ENCODE measurements around the gene ITGAD. TPM values are rescaled to one million over a fixed set of nuclear protein-coding genes. Genes with fewer than 3 reads are reported as not detected.

Gene ITGAD
- total and polyA plus RNA-seq, 2 of the 8 experiments (the other 6 are each of a cell fraction or from before 2014, with no cell fraction given) = 0.06 TPM; not detected in 1

DNA sequence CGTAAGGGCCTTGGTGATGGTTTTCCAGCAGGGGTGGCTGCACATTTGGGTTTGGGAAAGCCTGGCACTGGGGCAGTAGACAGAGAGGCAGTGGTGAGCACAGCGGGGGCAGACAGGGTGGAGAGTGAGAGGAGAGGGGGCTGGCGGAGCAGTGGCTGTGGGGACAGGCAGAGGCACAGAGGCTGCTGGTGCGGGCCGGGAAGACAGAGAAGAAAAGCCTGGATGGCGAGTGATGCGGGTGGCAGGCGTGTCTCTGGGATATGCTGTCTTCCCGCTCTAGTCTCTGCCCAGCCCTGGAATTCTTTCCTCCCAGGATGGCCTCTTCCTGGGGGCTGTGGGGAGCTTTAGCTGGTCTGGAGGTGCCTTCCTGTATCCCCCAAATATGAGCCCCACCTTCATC, 16.9 kb downstream of the ITGAD start:
- Histone ChIP-seq H2BK5ac (ENCODE audit: low read depth, low read length) (no peak overlapping the region), H4K20me1 (replicated peaks in 1 of 2; ENCODE audit: control insufficient read depth in 1 of 2, insufficient read depth in 2 of 2, low read length in 2 of 2) (no peaks in the 10 kb centered on the region), H3K27ac (ENCODE audit: low read depth, low read length) (no peak overlapping the region), H2AK5ac (ENCODE audit: low read depth, low read length) (no peak overlapping the region), H3K36me3 (ENCODE audit: control insufficient read depth in 2 of 4, insufficient read depth in 4 of 4, low read length in 3 of 4) (no peaks in the 10 kb centered on the region), H3K4me1 (replicated peaks in 1 of 4; ENCODE audit: control insufficient read depth in 3 of 4, insufficient read depth in 4 of 4, low read length in 3 of 4) (no peaks in the 10 kb centered on the region), H2BK120ac (replicated peaks; ENCODE audit: low read depth, low read length) (no peak overlapping the region), H4K5ac (ENCODE audit: insufficient read length, low read depth, low read length) (no peak overlapping the region), H4K91ac (replicated peaks; ENCODE audit: insufficient read length, low read length) (no peak overlapping the region), H3K4ac (replicated peaks; ENCODE audit: insufficient read length, low read depth, low read length) (no peak overlapping the region), H2BK15ac (ENCODE audit: low read length) (no peak overlapping the region), H2BK12ac (ENCODE audit: low read depth, low read length) (no peak overlapping the region), H3K9ac (replicated peaks in 1 of 4; ENCODE audit: extremely low read depth in 1 of 4, low read depth in 3 of 4, low read length in 3 of 4) (no peak overlapping the region), H3K18ac (ENCODE audit: extremely low read depth, low read length) (no peak overlapping the region), H3K23ac (ENCODE audit: insufficient read length) (no peak overlapping the region), H3K14ac (ENCODE audit: insufficient read length) (no peak overlapping the region), H3K27me3 (replicated peaks in 1 of 4; ENCODE audit: control insufficient read depth in 3 of 4, extremely low read depth in 1 of 4, insufficient read depth in 3 of 4, low read length in 3 of 4) (no peaks in the 10 kb centered on the region), H3K79me1 (ENCODE audit: low read depth, low read length) (no peaks in the 10 kb centered on the region), H3K4me2 (ENCODE audit: insufficient read depth in 1 of 2, low read depth in 2 of 2, low read length in 2 of 2) (no peak overlapping the region), H3K9me3 (ENCODE audit: insufficient read depth in 2 of 2, low read depth in 1 of 2, low read length in 1 of 2) (no peaks in the 10 kb centered on the region), H4K8ac (ENCODE audit: extremely low read depth, insufficient read depth, low read length) (no peak overlapping the region; the same call in 1 of the 2 replicates), H3K23me2 (ENCODE audit: low read depth, low read length) (peaks cover 2% of the 10 kb centered on the region; the same call in 1 of the 2 replicates), H3K4me3 (ENCODE audit: extremely low read depth in 1 of 4, insufficient read depth in 2 of 4, low read depth in 3 of 4, low read length in 4 of 4) (no peak overlapping the region), H3K56ac (replicated peaks; ENCODE audit: insufficient read length, low read depth, low read length) (no peak overlapping the region), H2AFZ (ENCODE audit: low read length) (no peak overlapping the region), H2BK20ac (ENCODE audit: low read length) (no peak overlapping the region), H3K79me2 (ENCODE audit: control insufficient read depth in 1 of 2, insufficient read depth in 2 of 2, low read length in 2 of 2) (no peaks in the 10 kb centered on the region)
- 93% methylated on average over 9 of the region's 9 CpGs; no CpG with 5 or more reads in 1 of the 2 experiments for WGBS, 2 experiments (ENCODE audit: extremely low coverage in 1 of 2, insufficient coverage in 1 of 2, insufficient read length in 1 of 2, insufficient replicate concordance in 2 of 2, low coverage in 1 of 2, low lambda C conversion rate in 2 of 2, missing lambda C conversion rate in 1 of 2)
- TF ChIP-seq GTF2F1 (IDR thresholded peaks at IDR 0.05; ENCODE audit: borderline replicate concordance, low read depth, low read length) (no peak), NRF1 (IDR thresholded peaks at IDR 0.05; ENCODE audit: low read depth, low read length) (no peak), BRCA1 (IDR thresholded peaks at IDR 0.05; ENCODE audit: low read depth, low read length) (no peak), TEAD4 (IDR thresholded peaks at IDR 0.05; ENCODE audit: low read depth, low read length) (no peak), BACH1 (IDR thresholded peaks at IDR 0.05; ENCODE audit: low read length) (no peak), CBX8 (IDR thresholded peaks at IDR 0.05; ENCODE audit: borderline replicate concordance, low read depth, low read length) (no peak), SAP30 (IDR thresholded peaks at IDR 0.05; ENCODE audit: insufficient read depth, insufficient replicate concordance, low read length) (no peak), YY1 (IDR thresholded peaks at IDR 0.05; ENCODE audit: low read depth, low read length) (no peak), CHD2 (IDR thresholded peaks at IDR 0.05; ENCODE audit: low read length) (no peak), RNF2 (IDR thresholded peaks at IDR 0.05; ENCODE audit: borderline replicate concordance, low read depth, low read length, missing control alignments, poor library complexity, severe bottlenecking) (no peak), JUN (IDR thresholded peaks at IDR 0.05; ENCODE audit: low read depth, low read length) (no peak), TAF7 (optimal IDR thresholded peaks at IDR 0.05; ENCODE audit: borderline replicate concordance, low read depth, low read length) (no peak)
- DNase-seq (ENCODE audit: low read depth in 1 of 2, low spot score in 2 of 2) = no peak
- ChIA-PET POLR2A (ENCODE audit: partially characterized antibody) (no interaction called here), CTCF (ENCODE audit: partially characterized antibody) (no interaction called here)
- no peak for FAIRE-seq

Data from H1 (cell line).